Keratinocyte (primary cell): ENCODE measurements around the gene SYTL4.

Experiments
- EZH2 ChIP-seq: IDR thresholded peaks from one replicate; pipeline ENCODE4 v1.6.1; 2012; ENCODE audit warnings: inconsistent platforms, mild to moderate bottlenecking, low read length, moderate library complexity
- TF ChIP-seq, protein P1 (sequence below), 3 experiments: IDR thresholded peaks in 1 of 3; conservative IDR thresholded peaks in 1 of 3; optimal IDR thresholded peaks in 1 of 3; 2 replicates in 2 of 3; 3 replicates in 1 of 3; pipeline versions ENCODE3 to v1.5.1; 2011; ENCODE audit warnings: low read length in 3 of 3, mild to moderate bottlenecking in 3 of 3, moderate library complexity in 2 of 3, control low read depth in 1 of 3, inconsistent platforms in 1 of 3; ENCODE audit not compliant: insufficient read depth in 2 of 3; ENCODE audit errors: extremely low read depth in 1 of 3

- TF ChIP-seq, protein P1, sequence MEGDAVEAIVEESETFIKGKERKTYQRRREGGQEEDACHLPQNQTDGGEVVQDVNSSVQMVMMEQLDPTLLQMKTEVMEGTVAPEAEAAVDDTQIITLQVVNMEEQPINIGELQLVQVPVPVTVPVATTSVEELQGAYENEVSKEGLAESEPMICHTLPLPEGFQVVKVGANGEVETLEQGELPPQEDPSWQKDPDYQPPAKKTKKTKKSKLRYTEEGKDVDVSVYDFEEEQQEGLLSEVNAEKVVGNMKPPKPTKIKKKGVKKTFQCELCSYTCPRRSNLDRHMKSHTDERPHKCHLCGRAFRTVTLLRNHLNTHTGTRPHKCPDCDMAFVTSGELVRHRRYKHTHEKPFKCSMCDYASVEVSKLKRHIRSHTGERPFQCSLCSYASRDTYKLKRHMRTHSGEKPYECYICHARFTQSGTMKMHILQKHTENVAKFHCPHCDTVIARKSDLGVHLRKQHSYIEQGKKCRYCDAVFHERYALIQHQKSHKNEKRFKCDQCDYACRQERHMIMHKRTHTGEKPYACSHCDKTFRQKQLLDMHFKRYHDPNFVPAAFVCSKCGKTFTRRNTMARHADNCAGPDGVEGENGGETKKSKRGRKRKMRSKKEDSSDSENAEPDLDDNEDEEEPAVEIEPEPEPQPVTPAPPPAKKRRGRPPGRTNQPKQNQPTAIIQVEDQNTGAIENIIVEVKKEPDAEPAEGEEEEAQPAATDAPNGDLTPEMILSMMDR (optimal IDR thresholded peaks at IDR 0.05 in 1 of 3, IDR thresholded peaks at IDR 0.05 in 1 of 3, conservative IDR thresholded peaks at IDR 0.05 in 1 of 3; ENCODE audit: extremely low read depth in 1 of 3, insufficient read depth in 2 of 3, low read length in 3 of 3), result no peak
- TF ChIP-seq EZH2, result no peak
These were observed 51.2 kb downstream of the SYTL4 start for GRCh38 chrX:100680756-100681155.
